HG02870 (cell line): ENCODE results near the gene SMIM1.

Experiments used
- ATAC-seq: cut with Tn5 transposase; IDR thresholded peaks from one replicate; pipeline ENCODE4 v1.9.1; 2021; ENCODE audit warnings: mild to moderate bottlenecking, moderate library complexity; ENCODE audit not compliant: unreplicated experiment

Gene SMIM1

GRCh38 chr1:3753656-3754454 is 18.7 kb upstream of the SMIM1 start:
- no peak for ATAC-seq

GRCh38 chr1:3756394-3756793 is 16.2 kb upstream of the SMIM1 start:
- ATAC-seq = no peak

DNA sequence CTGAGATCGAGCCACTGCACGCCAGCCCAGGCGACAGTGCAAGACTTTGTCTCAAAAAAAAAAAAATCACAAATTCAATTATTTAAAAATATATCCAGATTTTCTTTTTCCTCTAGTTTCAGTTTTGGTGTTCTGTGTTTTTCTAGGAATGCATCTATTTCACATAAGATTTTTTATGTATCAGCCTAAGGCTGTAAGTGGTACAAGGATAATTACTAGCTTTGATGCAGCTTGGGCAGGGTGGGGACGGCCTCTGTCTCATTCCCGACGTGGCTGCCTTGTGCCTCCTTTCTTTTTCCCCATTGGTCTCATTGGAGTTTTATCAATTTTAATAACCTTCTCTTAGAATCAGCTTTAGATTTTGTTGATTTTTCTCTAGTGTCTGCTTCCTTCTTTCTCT is 13.4 kb upstream of the SMIM1 start:
- no peak for ATAC-seq

GRCh38 chr1:3759796-3760195 is 12.8 kb upstream of the SMIM1 start:
- no peak for ATAC-seq

- ATAC-seq = no peak
Measured at GRCh38 chr1:3761296-3762010, 11.1 kb upstream of the SMIM1 start.

GRCh38 chr1:3762151-3762872 is 10.2 kb upstream of the SMIM1 start:
- ATAC-seq = no peak

DNA sequence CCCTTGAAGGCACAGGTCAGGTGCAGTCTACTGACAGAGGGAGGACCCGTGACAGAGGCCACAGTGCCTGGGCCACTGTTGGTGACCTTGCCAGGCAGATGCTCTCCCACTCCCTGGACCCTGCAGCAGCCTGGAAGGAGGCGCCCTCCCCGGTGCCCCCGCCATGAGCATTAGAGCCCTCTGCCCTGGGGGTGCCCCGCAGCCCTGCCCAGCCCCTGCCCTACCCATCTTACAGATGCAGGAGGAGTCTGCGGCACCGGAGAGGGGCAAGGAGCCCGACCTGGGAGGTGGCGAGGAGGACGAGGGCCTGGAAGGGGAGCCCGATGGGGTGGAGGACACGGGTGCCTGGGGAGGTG is 9.7 kb upstream of the SMIM1 start:
- ATAC-seq = no peak

- ATAC-seq = no peak
Measured at GRCh38 chr1:3763351-3764125, 9.0 kb upstream of the SMIM1 start.

- ATAC-seq = no peak
Measured at GRCh38 chr1:3767328-3767925, 5.1 kb upstream of the SMIM1 start.

DNA sequence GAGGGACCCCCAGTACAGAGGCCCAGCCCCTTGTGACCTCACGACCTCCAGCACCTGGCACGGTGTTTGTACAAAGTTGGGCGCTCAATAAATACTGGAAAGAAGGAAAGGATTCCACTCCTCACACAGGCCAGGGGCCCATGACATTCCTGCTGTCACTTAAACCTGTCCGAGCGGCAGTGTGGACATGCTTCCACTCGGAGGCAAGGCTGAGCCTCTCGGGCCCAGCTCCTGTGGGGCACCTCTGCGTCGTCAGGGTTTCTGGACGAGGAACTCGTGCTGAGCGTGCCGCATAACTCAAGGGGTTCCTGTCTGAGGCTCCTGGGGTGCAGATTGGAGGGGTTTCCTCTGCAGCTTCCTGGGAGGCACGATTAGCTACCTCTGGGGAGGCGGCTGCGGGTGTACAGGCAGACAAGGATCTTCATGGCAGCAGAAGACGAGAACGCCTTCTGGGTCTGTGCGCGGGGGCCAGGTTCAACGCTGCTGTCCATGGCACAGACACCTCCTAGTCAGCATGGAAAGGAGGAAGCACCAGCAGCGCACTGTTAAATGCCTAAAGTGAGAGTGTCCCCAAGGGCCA is 3.6 kb upstream of the SMIM1 start:
- no peak for ATAC-seq

DNA sequence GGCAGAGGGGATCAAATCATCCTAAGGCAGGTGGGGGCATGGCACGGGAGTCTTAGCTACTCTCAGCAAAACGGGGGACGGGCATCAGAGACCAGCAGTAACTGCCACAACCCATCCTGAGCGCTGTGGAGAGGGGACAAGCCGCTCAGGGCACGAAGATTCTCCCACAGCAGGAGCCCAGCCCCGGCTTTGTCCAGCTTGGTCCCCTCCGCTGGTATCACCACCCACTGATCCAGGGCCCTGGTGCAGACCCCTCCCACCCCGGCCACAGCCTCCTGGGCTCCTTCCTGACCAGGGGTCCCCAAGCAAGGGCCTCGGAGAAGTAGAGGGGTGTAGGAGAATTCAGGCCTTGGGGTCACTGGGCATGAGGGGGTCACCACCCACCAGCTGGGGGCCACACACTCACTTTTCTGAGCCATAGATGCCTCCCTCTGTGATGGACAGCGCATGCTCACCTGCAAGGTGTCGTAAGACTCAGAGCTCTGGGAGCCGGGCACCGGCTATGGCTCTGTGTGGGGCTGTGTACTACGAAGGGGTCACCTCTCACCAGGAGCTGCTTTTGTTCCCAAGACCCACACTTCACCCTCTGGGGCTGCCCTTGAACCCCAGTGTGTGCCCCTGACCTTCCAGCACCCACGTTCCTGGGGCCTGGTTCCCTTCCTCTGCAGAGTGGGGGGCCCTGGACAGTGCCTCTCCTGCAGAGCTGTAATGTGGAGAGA is 2.3 kb upstream of the SMIM1 start:
- ATAC-seq = no peak

DNA sequence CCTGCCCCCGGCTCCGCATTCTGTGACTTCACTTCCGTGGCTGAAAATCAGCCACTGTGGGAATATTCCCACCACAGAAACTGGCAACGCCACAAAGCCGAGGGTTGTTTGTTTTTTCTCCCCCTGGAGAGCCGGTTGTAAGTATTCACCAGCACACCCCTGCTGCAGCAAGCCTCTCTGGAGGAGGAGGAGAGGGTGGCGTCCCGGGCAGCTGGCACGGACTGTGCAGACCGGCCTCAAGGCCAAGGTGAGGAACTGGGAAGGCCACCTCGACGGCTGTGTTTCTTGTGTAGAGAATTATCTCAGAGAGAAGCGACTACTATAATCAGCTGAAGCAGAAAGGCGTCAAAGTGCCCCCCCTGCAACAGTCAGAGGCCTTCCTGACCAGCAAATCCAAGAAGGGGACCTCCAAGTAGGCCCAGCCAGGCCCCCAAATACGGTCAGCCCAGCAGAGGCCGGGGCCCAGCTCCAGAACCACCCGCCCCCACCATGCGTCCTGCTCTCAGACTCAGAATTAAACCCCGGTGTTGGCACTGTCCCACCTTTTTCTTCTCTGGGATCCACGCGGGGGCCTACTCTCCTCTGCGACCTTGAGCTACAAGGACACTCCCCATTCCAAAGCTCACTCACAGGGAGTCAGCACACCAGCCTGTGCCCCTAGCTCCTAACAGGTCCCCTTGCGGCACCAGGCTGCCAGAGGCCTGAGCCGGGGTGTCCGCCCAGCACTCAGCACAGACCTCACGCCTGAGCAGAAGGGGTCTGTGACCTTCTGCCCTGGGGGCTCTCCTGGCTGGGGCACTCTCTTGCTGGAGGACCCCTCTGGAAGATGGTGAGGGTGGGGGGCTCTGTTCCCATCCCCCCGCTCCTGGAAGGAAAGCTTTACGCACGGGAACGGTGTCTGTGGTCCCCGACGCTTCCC is 1.2 kb upstream of the SMIM1 start:
- ATAC-seq = no peak

GRCh38 chr1:3772027-3772714 is 378 bp upstream of the SMIM1 start:
- ATAC-seq = no peak

GRCh38 chr1:3773572-3774275 is 1.2 kb downstream of the SMIM1 start:
- no peak for ATAC-seq

DNA sequence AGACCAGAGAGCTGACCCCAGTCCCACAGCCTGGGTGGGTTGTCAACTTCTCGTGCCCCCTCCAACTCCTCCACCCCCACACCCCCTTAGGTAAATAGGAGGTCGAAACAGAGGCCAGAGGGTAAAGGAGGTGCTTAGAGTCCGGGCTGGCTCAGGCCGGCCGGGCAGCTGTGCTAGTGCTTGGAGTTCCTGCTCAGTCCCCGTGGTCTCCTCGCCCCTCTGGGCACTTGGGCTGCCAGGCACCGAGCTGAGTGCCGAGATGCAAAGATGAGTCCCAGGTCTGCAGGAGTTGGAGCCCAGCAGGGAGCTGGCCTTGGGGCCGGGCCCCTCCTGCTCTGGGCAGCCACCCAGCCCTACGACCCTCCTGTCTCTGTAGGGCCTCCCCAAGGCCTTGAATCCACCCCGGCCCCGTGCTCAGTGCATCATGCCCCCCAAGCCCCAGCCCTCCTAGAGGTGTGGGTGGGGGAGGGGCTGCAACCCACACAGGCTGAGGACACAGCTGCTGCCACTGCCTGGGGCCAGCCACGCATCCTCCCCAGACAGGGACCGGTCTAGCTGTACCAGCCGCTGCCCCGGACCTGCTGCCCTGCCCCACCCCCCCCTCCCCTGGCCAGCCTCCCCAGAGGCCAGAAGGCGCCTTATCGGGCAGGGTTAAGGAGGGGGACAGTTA is 1.9 kb downstream of the SMIM1 start:
- ATAC-seq = no peak

- ATAC-seq = no peak
Measured at GRCh38 chr1:3774946-3775489, 2.5 kb downstream of the SMIM1 start.
